PFSK-1 (cell line): Measurements from ENCODE around the gene CENPS.

ENCODE experiments used
- FOXP2 ChIP-seq: optimal IDR thresholded peaks from 2 replicates; pipeline ENCODE3; 2011; ENCODE audit warnings: borderline replicate concordance, control low read depth, inconsistent platforms; ENCODE audit not compliant: insufficient read depth; ENCODE audit errors: extremely low read length, extremely low read depth
- POLR2AphosphoS5 ChIP-seq: IDR thresholded peaks from 2 replicates; pipeline ENCODE4 v1.6.1; 2012; ENCODE audit warnings: low read depth, mild to moderate bottlenecking, control low read depth, low read length, moderate library complexity
- REST ChIP-seq, 2 experiments: IDR thresholded peaks; 2 replicates each; pipeline versions ENCODE4 v1.6.1 to v1.8.0; 2011 to 2012; ENCODE audit warnings: low read depth in 2 of 2, low read length in 2 of 2, control low read depth in 1 of 2, inconsistent platforms in 1 of 2, mild to moderate bottlenecking in 1 of 2, moderate library complexity in 1 of 2; ENCODE audit not compliant: insufficient read depth in 1 of 2
- SIN3A ChIP-seq: IDR thresholded peaks from 2 replicates; pipeline ENCODE4 v1.6.1; 2012; ENCODE audit warnings: mild to moderate bottlenecking, low read length, moderate library complexity, borderline replicate concordance; ENCODE audit not compliant: insufficient read depth
- TAF1 ChIP-seq: IDR thresholded peaks from 2 replicates; pipeline ENCODE4 v1.6.1; 2012; ENCODE audit warnings: low read length, control low read depth, borderline replicate concordance; ENCODE audit not compliant: insufficient read depth

CENPS gene

GRCh38 chr1:10440794-10441193 lies 10.6 kb downstream of the CENPS start:
- no peak for TF ChIP-seq FOXP2
- no peak for TF ChIP-seq REST (IDR thresholded peaks at IDR 0.05; ENCODE audit: insufficient read depth in 1 of 2, low read depth in 2 of 2, low read length in 2 of 2)
- no peak for TF ChIP-seq POLR2AphosphoS5
- TF ChIP-seq SIN3A: no peak
- no peak for TF ChIP-seq TAF1

- TF ChIP-seq REST (IDR thresholded peaks at IDR 0.05; ENCODE audit: insufficient read depth in 1 of 2, low read depth in 2 of 2, low read length in 2 of 2) (no peak), FOXP2 (no peak), SIN3A (no peak), POLR2AphosphoS5 (no peak), TAF1 (no peak)
Observed at GRCh38 chr1:10444248-10444647, 14.0 kb downstream of the CENPS start.

- TF ChIP-seq TAF1 (no peak), SIN3A (no peak), REST (IDR thresholded peaks at IDR 0.05; ENCODE audit: insufficient read depth in 1 of 2, low read depth in 2 of 2, low read length in 2 of 2) (no peak), FOXP2 (no peak), POLR2AphosphoS5 (no peak)
Observed at GRCh38 chr1:10444795-10445397, 14.7 kb downstream of the CENPS start.

- TF ChIP-seq POLR2AphosphoS5 (no peak), TAF1 (no peak)
Observed at GRCh38 chr1:10446790-10447422, 16.7 kb downstream of the CENPS start.

- TF ChIP-seq FOXP2 (no peak), SIN3A (no peak), POLR2AphosphoS5 (no peak), REST (IDR thresholded peaks at IDR 0.05; ENCODE audit: insufficient read depth in 1 of 2, low read depth in 2 of 2, low read length in 2 of 2) (no peak)
Observed at GRCh38 chr1:10449751-10450150, 19.5 kb downstream of the CENPS start, which contains the start of gene CORT. CORT (plus strand) TSS chr1:10450031; CDS start chr1:10450224, 193 bp downstream.
